Lower leg skin (tissue), 4 donors: ENCODE data around the gene PRDX3. TPM values are rescaled to one million over a fixed set of nuclear protein-coding genes. Genes with fewer than 3 reads are reported as not detected.
"Not testable (repeated sequence)": the region's sequence is repeated elsewhere in the genome, so short reads cannot be mapped to it uniquely, and the experiment has no call there.

Source experiments
- DNase-seq, 2 donors: peaks; one replicate each; pipeline ENCODE4 v3.0.0-alpha.2; 2019; ENCODE audit warnings: low spot score in 2 of 2
- H3K4me3 ChIP-seq: fragments of 200-600 bp; sonication (generic); 2 replicates; pipeline ENCODE4 v1.5.1; 2017; ENCODE audit warnings: mild to moderate bottlenecking, low read depth; ENCODE audit not compliant: poor library complexity, severe bottlenecking
- POLR2A ChIP-seq, 2 donors: fragments of 450-650 bp; IDR thresholded peaks; one replicate each; pipeline ENCODE4 v1.6.1; 2016 to 2017; ENCODE audit warnings: antibody characterized with exemption in 2 of 2, mild to moderate bottlenecking in 1 of 2, moderate library complexity in 1 of 2
- WGBS, 2 donors: methylation state at CpG; one replicate each; pipeline ENCODE4 v1.1.5; 2018; 5-methylcytosine and 5-hydroxymethylcytosine counted together
- intact Hi-C: fragments of 100-400 bp; cut with DNase I; formaldehyde crosslinking; loops from one replicate; pipeline ENCODE4 v1.15.0; 2023; ENCODE audit warnings: low total_unique reads
- total RNA-seq, 4 donors: library from RNA; depleted of rRNA; stranded (reverse); fragments of >200 nt; gene quantifications; one replicate each; pipeline ENCODE4 v1.1.0, GENCODE V29; 2016
- TF ChIP-seq, protein P1 (sequence below), 3 donors: fragments of 450-650 bp; IDR thresholded peaks; one replicate each; pipeline ENCODE4 v1.5.1; 2016; ENCODE audit warnings: antibody characterized with exemption in 3 of 3, mild to moderate bottlenecking in 3 of 3, moderate library complexity in 2 of 3

The PRDX3 gene
- total RNA-seq, 4 donors from 2014 or later: 35.7 to 70.7 (median 57.3) TPM

DNA sequence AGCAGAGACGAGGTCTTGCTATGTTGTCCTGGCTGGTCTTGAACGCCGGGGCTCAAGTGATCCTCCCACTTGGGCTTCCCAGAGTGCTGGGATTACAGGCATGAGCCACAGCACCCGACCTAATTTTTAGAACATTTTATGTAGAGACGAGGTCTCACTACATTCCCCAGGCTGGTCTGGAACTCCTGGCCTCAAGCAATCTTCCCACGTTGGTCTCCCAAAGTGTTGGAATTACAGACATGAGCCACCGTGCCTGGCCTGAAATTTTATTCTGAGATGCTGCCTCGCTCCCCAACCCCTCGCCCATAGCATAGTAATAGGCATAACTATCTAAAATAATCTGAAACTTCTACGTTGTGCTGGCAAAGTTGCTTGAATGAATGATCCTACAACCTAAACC is 35.0 kb downstream of the PRDX3 start:
- intact Hi-C loops: no loop called here
- H3K4me3 ChIP-seq: no peak overlapping the region
- 92 to 96% methylated on average over 9 to 10 of the region's 10 CpGs for whole genome bisulfite sequencing, 2 donors
- TF ChIP-seq POLR2A (IDR thresholded peaks at IDR 0.05): no peak
- TF ChIP-seq, protein P1, sequence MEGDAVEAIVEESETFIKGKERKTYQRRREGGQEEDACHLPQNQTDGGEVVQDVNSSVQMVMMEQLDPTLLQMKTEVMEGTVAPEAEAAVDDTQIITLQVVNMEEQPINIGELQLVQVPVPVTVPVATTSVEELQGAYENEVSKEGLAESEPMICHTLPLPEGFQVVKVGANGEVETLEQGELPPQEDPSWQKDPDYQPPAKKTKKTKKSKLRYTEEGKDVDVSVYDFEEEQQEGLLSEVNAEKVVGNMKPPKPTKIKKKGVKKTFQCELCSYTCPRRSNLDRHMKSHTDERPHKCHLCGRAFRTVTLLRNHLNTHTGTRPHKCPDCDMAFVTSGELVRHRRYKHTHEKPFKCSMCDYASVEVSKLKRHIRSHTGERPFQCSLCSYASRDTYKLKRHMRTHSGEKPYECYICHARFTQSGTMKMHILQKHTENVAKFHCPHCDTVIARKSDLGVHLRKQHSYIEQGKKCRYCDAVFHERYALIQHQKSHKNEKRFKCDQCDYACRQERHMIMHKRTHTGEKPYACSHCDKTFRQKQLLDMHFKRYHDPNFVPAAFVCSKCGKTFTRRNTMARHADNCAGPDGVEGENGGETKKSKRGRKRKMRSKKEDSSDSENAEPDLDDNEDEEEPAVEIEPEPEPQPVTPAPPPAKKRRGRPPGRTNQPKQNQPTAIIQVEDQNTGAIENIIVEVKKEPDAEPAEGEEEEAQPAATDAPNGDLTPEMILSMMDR (IDR thresholded peaks at IDR 0.05): no peak
- peak in 1 of 2 donors; percentile 23 for DNase-seq

DNA sequence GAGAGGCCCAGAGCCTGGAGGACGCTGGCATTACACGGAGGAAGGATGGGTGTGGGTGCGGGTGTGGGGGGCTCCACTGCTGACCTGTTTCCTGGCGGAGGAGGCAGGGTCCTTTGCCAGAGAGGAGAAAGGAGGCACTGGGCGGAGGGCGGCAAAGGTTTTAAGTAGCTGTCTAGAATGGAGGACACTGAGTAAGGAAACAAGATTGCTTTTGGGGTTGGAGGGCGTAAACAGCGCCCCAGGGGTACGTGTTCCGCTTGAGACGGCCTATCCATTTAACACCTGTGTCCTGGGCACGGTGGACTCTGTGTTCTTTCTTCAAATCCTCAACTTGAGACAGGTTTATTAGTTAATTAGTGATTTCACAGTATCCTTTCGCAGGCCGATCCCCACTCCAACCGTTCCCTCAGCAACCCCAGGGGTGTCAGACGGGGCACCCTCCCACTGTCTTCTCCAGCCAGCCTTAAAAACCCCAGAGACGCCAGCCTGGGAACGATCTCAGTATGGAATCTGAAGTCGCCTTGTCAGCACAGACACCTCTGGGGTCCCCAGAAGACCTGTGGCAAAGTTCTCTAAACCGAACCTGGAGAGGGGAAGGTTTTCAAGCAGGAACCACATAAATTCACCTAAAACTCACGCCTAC is 37.9 kb downstream of the PRDX3 start:
- intact Hi-C loops: no loop called here
- DNase-seq: no peak
- no peak overlapping the region for H3K4me3 ChIP-seq
- TF ChIP-seq, protein P1 (IDR thresholded peaks at IDR 0.05): no peak
- no peak for TF ChIP-seq POLR2A (IDR thresholded peaks at IDR 0.05)
- 88 to 92% methylated on average over 21 of the region's 21 CpGs for WGBS, 2 donors

- no peak for TF ChIP-seq POLR2A (IDR thresholded peaks at IDR 0.05)
- TF ChIP-seq, protein P1 (IDR thresholded peaks at IDR 0.05): no peak
- intact Hi-C loops: no loop called here
- WGBS, 2 donors: 79 to 81% methylated on average over 13 of the region's 13 CpGs
- DNase-seq: no peak
- no peak overlapping the region for H3K4me3 ChIP-seq
These were observed 39.0 kb downstream of the PRDX3 start for GRCh38 chr10:119139464-119140067.

- TF ChIP-seq POLR2A (IDR thresholded peaks at IDR 0.05): no peak
- intact Hi-C loops: no loop called here
- DNase-seq: no peak
- 93 to 94% methylated on average over 16 of the region's 16 CpGs for WGBS, 2 donors
- no peak overlapping the region for H3K4me3 ChIP-seq
These were observed 40.0 kb downstream of the PRDX3 start for GRCh38 chr10:119138346-119139306.

- DNase-seq, intact Hi-C loops, H3K4me3 ChIP-seq: not testable (repeated sequence)
- WGBS, 2 donors: 76 to 80% methylated on average over 8 of the region's 8 CpGs
These were observed 40.7 kb downstream of the PRDX3 start for GRCh38 chr10:119137878-119138277.

DNA sequence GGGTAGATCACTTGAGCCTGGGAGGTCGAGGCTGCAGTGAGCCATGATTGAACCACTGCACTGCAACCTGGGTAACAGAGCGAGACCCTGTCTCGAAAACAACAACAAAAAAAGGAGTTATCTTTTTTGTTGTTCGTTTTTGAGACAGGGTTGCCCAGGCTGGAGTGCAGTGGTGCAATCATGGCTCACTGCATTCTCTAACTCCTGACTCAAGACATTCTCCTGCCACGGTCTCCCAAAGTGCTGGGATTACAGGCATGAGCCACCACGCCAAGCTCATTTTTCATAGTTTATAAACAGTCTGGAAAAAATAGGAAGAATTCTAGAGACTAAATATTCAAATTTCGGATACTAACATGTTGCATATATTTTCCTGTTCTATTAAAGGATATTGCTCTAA is 42.5 kb downstream of the PRDX3 start:
- intact Hi-C loops: no loop called here
- H3K4me3 ChIP-seq: no peak overlapping the region
- WGBS, 2 donors: 87 to 89% methylated on average over 7 of the region's 7 CpGs
- TF ChIP-seq, protein P1 (IDR thresholded peaks at IDR 0.05): no peak
- peak in 1 of 2 donors; percentile 48 for DNase-seq
